Measurements from ENCODE around the gene ABHD12.
A peak's percentile ranks its signal among the peaks of the same experiment; 100 is the strongest.
"Not testable (repeated sequence)": the region's sequence is repeated elsewhere in the genome, so short reads cannot be mapped to it uniquely, and the experiment has no call there.

The ABHD12 gene

GRCh38 chr20:25274891-25275812 is 115.5 kb downstream of the ABHD12 start:
- DNase-seq: peak; percentile 16

GRCh38 chr20:25274481-25274880 is 116.2 kb downstream of the ABHD12 start:
- DNase-seq: no peak

GRCh38 chr20:25273541-25274358 is 116.9 kb downstream of the ABHD12 start:
- DNase-seq: peak; percentile 54

- peak; percentile 25 for DNase-seq
These were observed 117.6 kb downstream of the ABHD12 start for GRCh38 chr20:25273046-25273445.

- DNase-seq: no peak
These were observed 118.2 kb downstream of the ABHD12 start for GRCh38 chr20:25272223-25273000.

GRCh38 chr20:25271486-25272222 is 119.0 kb downstream of the ABHD12 start:
- DNase-seq: no peak

- DNase-seq: no peak
These were observed 119.8 kb downstream of the ABHD12 start for GRCh38 chr20:25270829-25271251.

GRCh38 chr20:25269833-25270170 is 120.8 kb downstream of the ABHD12 start:
- DNase-seq: no peak

GRCh38 chr20:25269057-25269832 is 121.4 kb downstream of the ABHD12 start:
- no peak for DNase-seq

GRCh38 chr20:25260770-25261437 is 129.7 kb downstream of the ABHD12 start:
- DNase-seq: not testable (repeated sequence)

GRCh38 chr20:25259788-25260254 is 130.8 kb downstream of the ABHD12 start:
- no peak for DNase-seq

- no peak for DNase-seq
These were observed 131.3 kb downstream of the ABHD12 start for GRCh38 chr20:25259358-25259757.

GRCh38 chr20:25258828-25259227 is 131.8 kb downstream of the ABHD12 start:
- DNase-seq: no peak

GRCh38 chr20:25258476-25258805 is 132.2 kb downstream of the ABHD12 start:
- DNase-seq: no peak

- DNase-seq: no peak
These were observed 132.7 kb downstream of the ABHD12 start for GRCh38 chr20:25257756-25258475.

GRCh38 chr20:25257130-25257529 is 133.5 kb downstream of the ABHD12 start:
- DNase-seq: no peak

GRCh38 chr20:25256226-25256859 is 134.3 kb downstream of the ABHD12 start:
- DNase-seq: no peak

- peak; percentile 71 for DNase-seq
These were observed 135.5 kb downstream of the ABHD12 start for GRCh38 chr20:25254986-25255680.

- DNase-seq: peak; percentile 21
These were observed 136.1 kb downstream of the ABHD12 start for GRCh38 chr20:25254571-25254970.

Measured in midbrain (tissue), 1 donor.